Endothelial cell of umbilical vein (primary cell): ENCODE measurements around the gene ST6GALNAC2.

Experiments
- CTCF ChIP-seq, 2 donors: IDR thresholded peaks; 1 replicate in 1 of 2; 2 replicates in 1 of 2; pipeline ENCODE4 v1.5.1; 2011; ENCODE audit warnings: low read length in 2 of 2, mild to moderate bottlenecking in 2 of 2, moderate library complexity in 2 of 2, control low read depth in 1 of 2, inconsistent platforms in 1 of 2, low read depth in 1 of 2; ENCODE audit not compliant: insufficient read depth in 1 of 2; ENCODE audit errors: extremely low read depth in 1 of 2
- EZH2 ChIP-seq: IDR thresholded peaks from 2 replicates; pipeline ENCODE4 v1.6.1; 2012; ENCODE audit warnings: borderline replicate concordance, low read depth, mild to moderate bottlenecking, moderate library complexity, low read length, inconsistent platforms; ENCODE audit not compliant: severe bottlenecking

- TF ChIP-seq CTCF (IDR thresholded peaks at IDR 0.05; ENCODE audit: extremely low read depth in 1 of 2, insufficient read depth in 1 of 2, low read depth in 1 of 2, low read length in 2 of 2) (no peak), EZH2 (no peak)
Measured at GRCh38 chr17:76561332-76561731, 24.3 kb downstream of the ST6GALNAC2 start.
